Kidney (tissue), 14 donors: ENCODE data around the gene ZNF154. TPM values are rescaled to one million over a fixed set of nuclear protein-coding genes. Genes with fewer than 3 reads are reported as not detected.

Experiments used
- DNase-seq, 5 donors: peaks; one replicate each; pipeline ENCODE4 v3.0.0-alpha.2; 2013 to 2020
- FAIRE-seq: peaks from 2 replicates; lab custom pipeline; 2012; peaks lifted over from hg19 to GRCh38; lab: Jason Lieb, UNC
- H3K27ac ChIP-seq, 2 donors: one replicate each; pipeline ENCODE4 v1.7.0; 2013; ENCODE audit warnings: low read depth in 2 of 2, low read length in 2 of 2, inconsistent platforms in 1 of 2
- H3K27me3 ChIP-seq: one replicate; pipeline ENCODE4 v1.7.1; 2013; ENCODE audit warnings: low read length, inconsistent platforms; ENCODE audit not compliant: control insufficient read depth, insufficient read depth
- H3K36me3 ChIP-seq, 3 donors: one replicate each; pipeline versions ENCODE4 v1.7.0 to v1.7.1; 2013; ENCODE audit warnings: low read length in 3 of 3, control low read depth in 1 of 3, inconsistent platforms in 1 of 3; ENCODE audit not compliant: insufficient read depth in 3 of 3, control insufficient read depth in 2 of 3
- H3K4me1 ChIP-seq, 3 donors: one replicate each; pipeline versions ENCODE4 v1.7.0 to v1.7.1; 2013; ENCODE audit warnings: low read length in 3 of 3, inconsistent platforms in 1 of 3, low read depth in 1 of 3; ENCODE audit not compliant: control insufficient read depth in 2 of 3, insufficient read depth in 2 of 3
- H3K4me3 ChIP-seq, 3 donors: one replicate each; pipeline versions ENCODE4 v1.7.0 to v1.8.1; 2013; ENCODE audit warnings: low read length in 3 of 3, control low read depth in 1 of 3, inconsistent platforms in 1 of 3
- H3K9ac ChIP-seq, 3 donors: one replicate each; pipeline versions ENCODE4 v1.7.0 to v1.7.1; 2013; ENCODE audit warnings: low read length in 3 of 3, control low read depth in 1 of 3, inconsistent platforms in 1 of 3
- H3K9me3 ChIP-seq, 3 donors: one replicate each; pipeline versions ENCODE4 v1.7.0 to v1.7.1; 2013; ENCODE audit warnings: low read length in 3 of 3, control low read depth in 1 of 3, inconsistent platforms in 1 of 3; ENCODE audit not compliant: control insufficient read depth in 2 of 3, insufficient read depth in 1 of 3
- CTCF ChIP-seq: IDR thresholded peaks from 3 replicates; pipeline ENCODE4 v1.5.1; 2012; ENCODE audit warnings: mild to moderate bottlenecking, moderate library complexity, borderline replicate concordance; ENCODE audit not compliant: insufficient read depth; ENCODE audit errors: extremely low read depth
- intact Hi-C: fragments of 100-400 bp; cut with DNase I; formaldehyde crosslinking; loops from one replicate; pipeline ENCODE4 v1.11.1; 2022
- polyA plus RNA-seq: library from polyadenylated mRNA; stranded (reverse); fragments of 350-450 nt; fragmentation: Illumina TruSeq; extraction: RNeasy Lipid Tissue Mini Kit (QIAGEN cat#74804); gene quantifications from one replicate; pipeline ENCODE4 v1.2.3, GENCODE V29; 2014; ENCODE audit warnings: low read depth, low replicate concordance; ENCODE audit not compliant: insufficient read depth
- total RNA-seq: library from RNA; stranded (reverse); fragmentation: NEBNext Ultra II Directional; extraction: Animal tissue kit (Norgen Biotek cat#: 25700); gene quantifications from one replicate; pipeline ENCODE4 v1.2.1, GENCODE V29; 2021
- donor health status: control.
- donor health status: control.
- donor health status: control.
- donor health status: control.
- donor health status: control.
- donor health status: DM: yes; HTN: yes; CAD: no.
- donor health status: Normal renal cell carcinoma (clear cell type).

ZNF154 gene
- total and polyA plus RNA-seq, 2 donors from 2014 or later = 2.2 to 11.1 TPM

- H3K9me3 ChIP-seq = peaks cover 4 to 23% (median 4%) of the 10 kb centered on the region in 3 donors
- peak overlapping the region in 1 of 3 donors; percentile 90 for H3K9ac ChIP-seq
- H3K4me1 ChIP-seq = peaks cover 0 to 10% (median 0%) of the 10 kb centered on the region in 3 donors
- peak overlapping the region in 2 of 3 donors; percentile 74 to 98 for H3K4me3 ChIP-seq
- DNase-seq = peak in 1 of 5 donors; percentile 6
- H3K27me3 ChIP-seq = no peaks in the 10 kb centered on the region
- TF ChIP-seq CTCF = no peak
- H3K36me3 ChIP-seq = peaks cover 0 to 6% (median 0%) of the 10 kb centered on the region in 3 donors
- FAIRE-seq = no peak
- H3K27ac ChIP-seq = no peak overlapping the region
- intact Hi-C loops = no loop called here
Observed at GRCh38 chr19:57709616-57710015, 612 bp upstream of the ZNF154 start.

- H3K27me3 ChIP-seq = no peaks in the 10 kb centered on the region
- FAIRE-seq (no peak), DNase-seq (no peak)
- no peak overlapping the region for H3K4me3 ChIP-seq
- no peak for TF ChIP-seq CTCF
- intact Hi-C loops = no loop called here
- no peak overlapping the region for H3K9ac ChIP-seq
- H3K27ac ChIP-seq = no peak overlapping the region
- peaks cover 2 to 46% (median 10%) of the 10 kb centered on the region in 3 donors for H3K9me3 ChIP-seq
- peaks cover 0 to 10% (median 0%) of the 10 kb centered on the region in 3 donors for H3K4me1 ChIP-seq
- H3K36me3 ChIP-seq = peaks cover 0 to 26% (median 10%) of the 10 kb centered on the region in 3 donors
Observed at GRCh38 chr19:57706346-57706745, 2.7 kb downstream of the ZNF154 start.

- intact Hi-C loops = no loop called here
- Histone ChIP-seq H3K27me3 (no peaks in the 10 kb centered on the region), H3K9ac (no peak overlapping the region), H3K4me1 (peaks cover 0 to 6% (median 0%) of the 10 kb centered on the region in 3 donors), H3K27ac (no peak overlapping the region), H3K9me3 (peaks cover 3 to 45% (median 14%) of the 10 kb centered on the region in 3 donors), H3K4me3 (no peak overlapping the region), H3K36me3 (peaks cover 0 to 43% (median 14%) of the 10 kb centered on the region in 3 donors)
- no peak for TF ChIP-seq CTCF
- FAIRE-seq (no peak), DNase-seq (no peak)
Observed at GRCh38 chr19:57701625-57702024, 7.4 kb downstream of the ZNF154 start.

GRCh38 chr19:57689750-57690149, 19.3 kb downstream of the ZNF154 start:
- Histone ChIP-seq H3K4me1 (no peaks in the 10 kb centered on the region), H3K9ac (no peak overlapping the region), H3K36me3 (peaks cover 30 to 32% (median 30%) of the 10 kb centered on the region in 3 donors), H3K27ac (no peak overlapping the region), H3K9me3 (peaks cover 26 to 73% (median 36%) of the 10 kb centered on the region in 3 donors), H3K27me3 (no peaks in the 10 kb centered on the region), H3K4me3 (no peak overlapping the region)
- FAIRE-seq (no peak), DNase-seq (no peak)
- intact Hi-C loops = no loop called here
- no peak for TF ChIP-seq CTCF
